HEK293 (cell line): ENCODE data around the gene IL16.

Experiments used
- CTCF ChIA-PET: fragments of 350-600 bp; formaldehyde crosslinking; extraction: SDS; loops from one replicate; lab custom pipeline; 2021; ENCODE audit warnings: antibody characterized with exemption; lab: Yijun Ruan, JAX
- POLR2A ChIA-PET: fragments of 300-600 bp; formaldehyde crosslinking; extraction: SDS; loops from one replicate; lab custom pipeline; 2020; ENCODE audit warnings: antibody characterized with exemption, inconsistent platforms; lab: Yijun Ruan, JAX
- H3K27ac ChIP-seq: fragments of 200-500 bp; sonication (Bioruptor generic); 2 replicates; pipeline ENCODE4 v1.5.1; 2014; ENCODE audit warnings: low read depth, low read length, control low read depth, inconsistent platforms; ENCODE audit errors: extremely low read depth
- H3K36me3 ChIP-seq, 2 experiments: fragments of 200-500 bp in 1 of 2; sonication (Bioruptor generic) in 1 of 2; 1 replicate in 1 of 2; 2 replicates in 1 of 2; pipeline ENCODE4 v1.5.1; 2014 to 2017; ENCODE audit warnings: inconsistent platforms in 2 of 2, low read length in 2 of 2; ENCODE audit not compliant: control insufficient read depth in 2 of 2, insufficient read depth in 1 of 2
- H3K4me1 ChIP-seq: fragments of 200-500 bp; sonication (Bioruptor generic); 2 replicates; pipeline ENCODE4 v1.5.1; 2014; ENCODE audit warnings: mild to moderate bottlenecking, low read length, inconsistent platforms; ENCODE audit not compliant: control insufficient read depth, insufficient read depth
- H3K4me3 ChIP-seq: 2 replicates; pipeline ENCODE4 v1.5.1; 2011; ENCODE audit warnings: low read depth, mild to moderate bottlenecking, control low read depth, low read length, moderate library complexity
- H3K9me3 ChIP-seq: fragments of 200-500 bp; sonication (Bioruptor generic); 2 replicates; pipeline ENCODE4 v1.5.1; 2014; ENCODE audit warnings: low read depth, low read length, inconsistent platforms; ENCODE audit not compliant: control insufficient read depth, insufficient read depth
- FEZF1 ChIP-seq: fragments of 450-650 bp; formaldehyde crosslinking; IDR thresholded peaks from 2 replicates; pipeline ENCODE4 v1.5.1; 2016; ENCODE audit warnings: missing biosample characterization, missing genetic modification characterization
- GLIS1 ChIP-seq: fragments of 450-650 bp; formaldehyde crosslinking; IDR thresholded peaks from 2 replicates; pipeline ENCODE4 v1.5.1; 2016; ENCODE audit warnings: missing biosample characterization, missing genetic modification characterization
- PBX3 ChIP-seq: sonication (generic); formaldehyde crosslinking; IDR thresholded peaks from 2 replicates; pipeline ENCODE4 v1.8.1; 2022; ENCODE audit warnings: mild to moderate bottlenecking, moderate library complexity, missing genetic modification reagents
- PRDM1 ChIP-seq: fragments of 450-650 bp; formaldehyde crosslinking; IDR thresholded peaks from 2 replicates; pipeline ENCODE4; 2016; ENCODE audit warnings: missing biosample characterization, missing genetic modification characterization
- TRIM28 ChIP-seq: IDR thresholded peaks from 2 replicates; pipeline ENCODE4 v1.6.1; 2011; ENCODE audit warnings: low read length, control low read depth, borderline replicate concordance
- ZBTB11 ChIP-seq: fragments of 450-650 bp; formaldehyde crosslinking; conservative IDR thresholded peaks from 2 replicates; pipeline ENCODE4 v1.5.1; 2016; ENCODE audit warnings: low read depth, missing biosample characterization, missing genetic modification characterization
- ZBTB44 ChIP-seq: fragments of 450-650 bp; IDR thresholded peaks from 2 replicates; pipeline ENCODE4 v1.5.1; 2018; ENCODE audit warnings: missing biosample characterization, mild to moderate bottlenecking, missing genetic modification characterization
- ZFHX2 ChIP-seq: fragments of 450-650 bp; formaldehyde crosslinking; conservative IDR thresholded peaks from 2 replicates; pipeline ENCODE4 v1.5.1; 2016; ENCODE audit warnings: missing biosample characterization, missing genetic modification characterization
- ZFP69B ChIP-seq: fragments of 450-650 bp; formaldehyde crosslinking; IDR thresholded peaks from 2 replicates; pipeline ENCODE4 v1.5.1; 2016; ENCODE audit warnings: missing biosample characterization, missing genetic modification characterization
- ZNF169 ChIP-seq: fragments of 450-650 bp; formaldehyde crosslinking; IDR thresholded peaks from 2 replicates; pipeline ENCODE4 v1.5.1; 2016; ENCODE audit warnings: missing biosample characterization, missing genetic modification characterization
- ZNF214 ChIP-seq: fragments of 450-650 bp; formaldehyde crosslinking; IDR thresholded peaks from 2 replicates; pipeline ENCODE4 v1.5.1; 2017; ENCODE audit warnings: missing biosample characterization, mild to moderate bottlenecking, missing genetic modification characterization, borderline replicate concordance
- ZNF221 ChIP-seq: fragments of 450-650 bp; formaldehyde crosslinking; IDR thresholded peaks from 2 replicates; pipeline ENCODE4 v1.5.1; 2017; ENCODE audit warnings: missing biosample characterization, missing genetic modification characterization, borderline replicate concordance
- ZNF24 ChIP-seq: fragments of 450-650 bp; formaldehyde crosslinking; IDR thresholded peaks from 2 replicates; pipeline ENCODE4 v1.5.1; 2016; ENCODE audit warnings: missing biosample characterization, missing genetic modification characterization
- ZNF26 ChIP-seq: fragments of 450-650 bp; formaldehyde crosslinking; IDR thresholded peaks from 2 replicates; pipeline ENCODE4 v1.5.1; 2016; ENCODE audit warnings: missing biosample characterization, missing genetic modification characterization
- ZNF302 ChIP-seq: fragments of 450-650 bp; formaldehyde crosslinking; IDR thresholded peaks from 2 replicates; pipeline ENCODE4 v1.5.1; 2016; ENCODE audit warnings: missing biosample characterization, missing genetic modification characterization, low read depth
- ZNF404 ChIP-seq: fragments of 450-650 bp; formaldehyde crosslinking; IDR thresholded peaks from 2 replicates; pipeline ENCODE4 v1.5.1; 2017; ENCODE audit warnings: missing biosample characterization, missing genetic modification characterization
- ZNF501 ChIP-seq: fragments of 450-650 bp; formaldehyde crosslinking; IDR thresholded peaks from 2 replicates; pipeline ENCODE4 v1.5.1; 2016; ENCODE audit warnings: missing biosample characterization, missing genetic modification characterization
- ZNF558 ChIP-seq: fragments of 450-650 bp; formaldehyde crosslinking; IDR thresholded peaks from 2 replicates; pipeline ENCODE4 v1.5.1; 2016; ENCODE audit warnings: missing biosample characterization, missing genetic modification characterization
- ZNF560 ChIP-seq: fragments of 450-650 bp; formaldehyde crosslinking; IDR thresholded peaks from 2 replicates; pipeline ENCODE4 v1.5.1; 2017; ENCODE audit warnings: missing biosample characterization, missing genetic modification characterization, borderline replicate concordance
- ZNF621 ChIP-seq: fragments of 450-650 bp; formaldehyde crosslinking; IDR thresholded peaks from 2 replicates; pipeline ENCODE4 v1.5.1; 2017; ENCODE audit warnings: missing biosample characterization, missing genetic modification characterization
- ZNF654 ChIP-seq: fragments of 450-650 bp; formaldehyde crosslinking; IDR thresholded peaks from 2 replicates; pipeline ENCODE4 v1.5.1; 2016; ENCODE audit warnings: low read depth, missing biosample characterization, missing genetic modification characterization
- ZNF664 ChIP-seq: fragments of 450-650 bp; formaldehyde crosslinking; IDR thresholded peaks from 2 replicates; pipeline ENCODE4 v1.5.1; 2016; ENCODE audit warnings: missing biosample characterization, missing genetic modification characterization
- ZNF776 ChIP-seq: fragments of 450-650 bp; formaldehyde crosslinking; IDR thresholded peaks from 2 replicates; pipeline ENCODE4 v1.5.0; 2017; ENCODE audit warnings: missing biosample characterization, missing genetic modification characterization, borderline replicate concordance
- ZSCAN5A ChIP-seq: fragments of 450-650 bp; formaldehyde crosslinking; IDR thresholded peaks from 2 replicates; pipeline ENCODE4 v1.5.1; 2016; ENCODE audit warnings: missing biosample characterization, missing genetic modification characterization

IL16 gene

GRCh38 chr15:81225161-81225671, 28.5 kb downstream of the IL16 start:
- POLR2A ChIA-PET = interaction anchor here (0.5 kb wide), 1 partner anchor 270 kb away, joined by 3 read pairs; no protein-coding TSS in a partner anchor
- TF ChIP-seq ZSCAN5A = no peak
- TF ChIP-seq ZFHX2 (tag by site-specific recombination) = no peak
- TF ChIP-seq ZNF560 (tag by site-specific recombination) = no peak
- TF ChIP-seq ZNF558 = no peak
- no peak for TF ChIP-seq PRDM1
- TF ChIP-seq ZNF26 = no peak
- TF ChIP-seq ZNF664 (tag by site-specific recombination) = no peak
- TF ChIP-seq ZNF404 = no peak
- no peak for TF ChIP-seq ZBTB44
- TF ChIP-seq ZNF776 (tag by site-specific recombination) = no peak
- no peak for TF ChIP-seq ZNF221
- TF ChIP-seq GLIS1 (tag by site-specific recombination) = no peak
- CTCF ChIA-PET = interaction anchor here (0.6 to 5.0 kb wide), 2 partner anchors 41 to 263 kb away, joined by 4 to 29 read pairs; no protein-coding TSS in a partner anchor

GRCh38 chr15:81227716-81228115, 31.0 kb downstream of the IL16 start:
- H3K9me3 ChIP-seq = no peaks in the 10 kb centered on the region
- ChIA-PET CTCF (no interaction called here), POLR2A (no interaction called here)
- no peak overlapping the region for H3K27ac ChIP-seq
- TF ChIP-seq ZFP69B (tag by site-specific recombination) (no peak), ZNF214 (no peak), ZNF654 (no peak), ZNF302 (tag by site-specific recombination) (no peak), ZBTB11 (no peak), ZNF169 (tag by site-specific recombination) (no peak), ZNF621 (tag by site-specific recombination) (no peak), FEZF1 (tag by site-specific recombination) (no peak), ZNF501 (no peak), ZNF24 (no peak), TRIM28 (no peak), PBX3 (CRISPR knock-in tag) (no peak)
- H3K4me3 ChIP-seq = no peak overlapping the region
- H3K4me1 ChIP-seq = no peaks in the 10 kb centered on the region
- H3K36me3 ChIP-seq = no peaks in the 10 kb centered on the region

More at GRCh38 chr15:81225161-81225671, 28.5 kb downstream of the IL16 start:
- no peaks in the 10 kb centered on the region for H3K4me1 ChIP-seq
- no peaks in the 10 kb centered on the region for H3K36me3 ChIP-seq
- H3K9me3 ChIP-seq = no peaks in the 10 kb centered on the region
- no peak overlapping the region for H3K4me3 ChIP-seq
- no peak overlapping the region for H3K27ac ChIP-seq
